Measurements from ENCODE around the gene CDK16.

- TF ChIP-seq POLR2A (IDR thresholded peaks at IDR 0.05) = no peak
- TF ChIP-seq CTCF (IDR thresholded peaks at IDR 0.05) = no peak
Observed at GRCh38 chrX:47202316-47202715, 16.2 kb upstream of the CDK16 start.
